ENCODE data around the gene CLDN15. TPM values are rescaled to one million over a fixed set of nuclear protein-coding genes. Genes with fewer than 3 reads are reported as not detected.

The CLDN15 gene
- total RNA-seq, 4 donors from 2014 or later = 94.9 to 942 (median 697) TPM

- H3K9me3 ChIP-seq = no peaks in the 10 kb centered on the region
- no peak for DNase-seq
- H3K27me3 ChIP-seq = no peaks in the 10 kb centered on the region
- no peak overlapping the region for H3K4me3 ChIP-seq
- peaks cover 0 to 48% (median 0%) of the 10 kb centered on the region in 3 donors for H3K36me3 ChIP-seq
- peaks cover 0 to 23% (median 6%) of the 10 kb centered on the region in 4 donors for H3K4me1 ChIP-seq
- no peak overlapping the region for H3K27ac ChIP-seq
- TF ChIP-seq CTCF (IDR thresholded peaks at IDR 0.05) (no peak), POLR2A (IDR thresholded peaks at IDR 0.05) (no peak)
Observed at GRCh38 chr7:101222275-101222830, 15.2 kb downstream of the CLDN15 start.

GRCh38 chr7:101220295-101220694, 17.3 kb downstream of the CLDN15 start:
- TF ChIP-seq POLR2A (IDR thresholded peaks at IDR 0.05) = no peak
- peak overlapping the region in 1 of 4 donors; percentile 1 for H3K27ac ChIP-seq
- H3K9me3 ChIP-seq = no peaks in the 10 kb centered on the region
- peaks cover 0 to 36% (median 0%) of the 10 kb centered on the region in 3 donors for H3K36me3 ChIP-seq
- H3K27me3 ChIP-seq = no peaks in the 10 kb centered on the region
- no peak overlapping the region for H3K4me3 ChIP-seq
- peaks cover 0 to 37% (median 12%) of the 10 kb centered on the region in 4 donors for H3K4me1 ChIP-seq
- DNase-seq = no peak

GRCh38 chr7:101218236-101219125, 19.1 kb downstream of the CLDN15 start:
- H3K4me3 ChIP-seq = peak overlapping the region; percentile 67 to 87 (median 81)
- H3K36me3 ChIP-seq = peaks cover 0 to 34% (median 0%) of the 10 kb centered on the region in 3 donors
- no peaks in the 10 kb centered on the region for H3K9me3 ChIP-seq
- peaks cover 0 to 37% (median 12%) of the 10 kb centered on the region in 4 donors for H3K4me1 ChIP-seq
- peak overlapping the region; percentile 87 to 96 (median 90) for H3K27ac ChIP-seq
- no peaks in the 10 kb centered on the region for H3K27me3 ChIP-seq
- no peak for DNase-seq
- TF ChIP-seq POLR2A (IDR thresholded peaks at IDR 0.05) = peak in 1 of 2 donors; percentile 76
- TF ChIP-seq CTCF (IDR thresholded peaks at IDR 0.05) = no peak

GRCh38 chr7:101217388-101218235, 20.0 kb downstream of the CLDN15 start, which contains the start of the genes PLOD3 and ZNHIT1:
Gene PLOD3 (minus strand): TSS chr7:101217581. CDS start chr7:101217274, 307 bp downstream.
Gene ZNHIT1 (plus strand): TSS chr7:101218165. CDS start chr7:101218196, 31 bp downstream.
- Histone ChIP-seq H3K27ac (peak within 1 kb of the TSS; percentile 87 to 96 (median 90)), H3K36me3 (peaks cover 0 to 33% (median 0%) of the 10 kb centered on the region in 3 donors), H3K9me3 (no peaks in the 10 kb centered on the region), H3K27me3 (no peaks in the 10 kb centered on the region), H3K4me1 (peaks cover 0 to 37% (median 12%) of the 10 kb centered on the region in 4 donors), H3K4me3 (peak within 1 kb of the TSS; percentile 67 to 87 (median 81))
- TF ChIP-seq POLR2A (IDR thresholded peaks at IDR 0.05) (peak; percentile 6 to 74), CTCF (IDR thresholded peaks at IDR 0.05) (peak in 4 of 6 experiments; percentile 4 to 32 (median 26))
- peak; percentile 96 to 99 (median 97) for DNase-seq

- Histone ChIP-seq H3K9me3 (no peaks in the 10 kb centered on the region), H3K4me1 (peaks cover 0 to 37% (median 12%) of the 10 kb centered on the region in 4 donors), H3K27ac (peak overlapping the region; percentile 87 to 96 (median 90)), H3K36me3 (peaks cover 0 to 36% (median 0%) of the 10 kb centered on the region in 3 donors), H3K27me3 (no peaks in the 10 kb centered on the region), H3K4me3 (peak overlapping the region; percentile 67 to 87 (median 81))
- TF ChIP-seq POLR2A (IDR thresholded peaks at IDR 0.05) (no peak), CTCF (IDR thresholded peaks at IDR 0.05) (peak in 1 of 6 experiments; percentile 3)
- DNase-seq = no peak
Observed at GRCh38 chr7:101216860-101217387, 20.7 kb downstream of the CLDN15 start.

All from Peyer's patch (tissue), 4 donors.